H9 (cell line): ENCODE measurements around the gene DENND10. TPM values are rescaled to one million over a fixed set of nuclear protein-coding genes. Genes with fewer than 3 reads are reported as not detected.

Source experiments
- DNase-seq: peaks from one replicate; pipeline ENCODE4 v3.0.0-alpha.2; 2017
- H2AFZ ChIP-seq: one replicate; pipeline ENCODE4 v1.6.1; 2013; ENCODE audit warnings: mild to moderate bottlenecking, low read length, control low read depth, moderate library complexity
- H2AK5ac ChIP-seq: 2 replicates; pipeline ENCODE4 v1.6.1; 2013; ENCODE audit warnings: low read length, control low read depth, mixed read lengths; ENCODE audit not compliant: insufficient read length
- H2BK120ac ChIP-seq: one replicate; pipeline ENCODE4 v1.6.1; 2013; ENCODE audit warnings: low read depth, mild to moderate bottlenecking, low read length, control low read depth, inconsistent platforms; ENCODE audit not compliant: poor library complexity, severe bottlenecking
- H2BK12ac ChIP-seq: 2 replicates; pipeline ENCODE4 v1.6.1; 2013; ENCODE audit warnings: low read length, control low read depth, mixed read lengths, low read depth; ENCODE audit not compliant: insufficient read length
- H2BK15ac ChIP-seq: 2 replicates; pipeline ENCODE4 v1.6.1; 2013; ENCODE audit warnings: low read depth, low read length, control low read depth
- H2BK20ac ChIP-seq: one replicate; pipeline ENCODE4 v1.6.1; 2013; ENCODE audit warnings: low read depth, mild to moderate bottlenecking, low read length, control low read depth, inconsistent platforms; ENCODE audit not compliant: poor library complexity, severe bottlenecking
- H2BK5ac ChIP-seq: 2 replicates; pipeline ENCODE4 v1.6.1; 2013; ENCODE audit warnings: low read length, control low read depth, mixed read lengths; ENCODE audit not compliant: insufficient read length
- H3K14ac ChIP-seq: 2 replicates; pipeline ENCODE4 v1.6.1; 2013; ENCODE audit warnings: low read length, control low read depth; ENCODE audit not compliant: insufficient read depth
- H3K18ac ChIP-seq: 2 replicates; pipeline ENCODE4 v1.6.1; 2013; ENCODE audit warnings: low read depth, mild to moderate bottlenecking, mixed read lengths, low read length, control low read depth; ENCODE audit not compliant: insufficient read length
- H3K23ac ChIP-seq: 2 replicates; pipeline ENCODE4 v1.6.1; 2013; ENCODE audit warnings: low read length, control low read depth, mixed read lengths, low read depth; ENCODE audit not compliant: insufficient read length
- H3K23me2 ChIP-seq: 2 replicates; pipeline ENCODE4 v1.6.1; 2013; ENCODE audit warnings: low read depth, mild to moderate bottlenecking, mixed read lengths, low read length, control low read depth; ENCODE audit not compliant: insufficient read length, poor library complexity, severe bottlenecking
- H3K27ac ChIP-seq: 2 replicates; pipeline ENCODE4 v1.5.1; 2013; ENCODE audit warnings: low read length, control low read depth, mixed read lengths, low read depth; ENCODE audit not compliant: insufficient read length
- H3K27me3 ChIP-seq: 2 replicates; pipeline ENCODE4 v1.6.1; 2013; ENCODE audit warnings: low read length, control low read depth, inconsistent platforms; ENCODE audit not compliant: insufficient read depth
- H3K4ac ChIP-seq: 2 replicates; pipeline ENCODE4 v1.6.1; 2013; ENCODE audit warnings: low read depth, mild to moderate bottlenecking, control low read depth, inconsistent platforms, low read length, moderate library complexity
- H3K4me1 ChIP-seq: 2 replicates; pipeline ENCODE4 v1.6.1; 2013; ENCODE audit warnings: low read length, control low read depth, inconsistent platforms; ENCODE audit not compliant: insufficient read depth
- H3K4me2 ChIP-seq: 2 replicates; pipeline ENCODE4 v1.6.1; 2013; ENCODE audit warnings: low read length, control low read depth, mixed read lengths; ENCODE audit not compliant: insufficient read length, insufficient read depth
- H3K56ac ChIP-seq: 2 replicates; pipeline ENCODE4 v1.6.1; 2013; ENCODE audit warnings: low read depth, mild to moderate bottlenecking, mixed read lengths, low read length, control low read depth; ENCODE audit not compliant: insufficient read length
- H3K79me1 ChIP-seq: 2 replicates; pipeline ENCODE4 v1.6.1; 2013; ENCODE audit warnings: low read depth, mild to moderate bottlenecking, moderate library complexity, low read length, control low read depth, inconsistent platforms; ENCODE audit not compliant: insufficient read depth, poor library complexity, severe bottlenecking
- H3K79me2 ChIP-seq: 2 replicates; pipeline ENCODE4 v1.6.1; 2013; ENCODE audit warnings: low read length, control low read depth, inconsistent platforms; ENCODE audit not compliant: insufficient read depth
- H3K9ac ChIP-seq: 2 replicates; pipeline ENCODE4 v1.6.1; 2013; ENCODE audit warnings: low read length, control low read depth, mixed read lengths; ENCODE audit not compliant: insufficient read length; ENCODE audit errors: extremely low read depth
- H3K9me3 ChIP-seq: one replicate; pipeline ENCODE4 v1.6.1; 2013; ENCODE audit warnings: low read depth, low read length, inconsistent platforms; ENCODE audit not compliant: control insufficient read depth
- H3T11ph ChIP-seq: one replicate; pipeline ENCODE4 v1.6.1; 2013; ENCODE audit warnings: mild to moderate bottlenecking, low read length, control low read depth, inconsistent platforms
- H4K20me1 ChIP-seq: one replicate; pipeline ENCODE4 v1.6.1; 2013; ENCODE audit not compliant: control insufficient read depth, insufficient read length, insufficient read depth
- H4K5ac ChIP-seq: 2 replicates; pipeline ENCODE4 v1.6.1; 2013; ENCODE audit warnings: low read depth, mild to moderate bottlenecking, mixed read lengths, low read length, control low read depth; ENCODE audit not compliant: insufficient read length
- H4K8ac ChIP-seq: replicated peaks from 2 replicates; pipeline ENCODE4 v1.6.1; 2013; ENCODE audit warnings: low read length, control low read depth, mixed read lengths, low read depth; ENCODE audit not compliant: insufficient read length
- H4K91ac ChIP-seq: 2 replicates; pipeline ENCODE4 v1.6.1; 2013; ENCODE audit warnings: low read depth, mild to moderate bottlenecking, moderate library complexity, mixed read lengths, low read length, control low read depth; ENCODE audit not compliant: insufficient read length
- H3K27ac Mint-ChIP-seq, 3 experiments: 2 replicates in 2 of 3; 3 replicates in 1 of 3; pipeline ENCODE4 v1.8.0; 2020 to 2021; ENCODE audit warnings: mixed read lengths in 3 of 3, mild to moderate bottlenecking in 1 of 3, moderate library complexity in 1 of 3
- H3K27me3 Mint-ChIP-seq: 2 replicates; pipeline ENCODE4 v1.8.0; 2021; ENCODE audit warnings: low read depth, mild to moderate bottlenecking, moderate library complexity, mixed read lengths
- H3K36me3 Mint-ChIP-seq, 3 experiments: 2 replicates in 2 of 3; 3 replicates in 1 of 3; pipeline ENCODE4 v1.8.0; 2020 to 2021; ENCODE audit warnings: low read depth in 3 of 3, mixed read lengths in 3 of 3; ENCODE audit not compliant: insufficient read depth in 1 of 3
- H3K4me1 Mint-ChIP-seq, 2 experiments: 2 replicates each; pipeline ENCODE4 v1.8.0; 2020; ENCODE audit warnings: mixed read lengths in 2 of 2
- H3K4me3 Mint-ChIP-seq, 2 experiments: 2 replicates in 1 of 2; 3 replicates in 1 of 2; pipeline ENCODE4 v1.8.0; 2020 to 2021; ENCODE audit warnings: mild to moderate bottlenecking in 2 of 2, mixed read lengths in 2 of 2, moderate library complexity in 1 of 2
- H3K9me3 Mint-ChIP-seq, 2 experiments: 2 replicates in 1 of 2; 3 replicates in 1 of 2; pipeline ENCODE4 v1.8.0; 2020; ENCODE audit warnings: mild to moderate bottlenecking in 2 of 2, mixed read lengths in 2 of 2, moderate library complexity in 1 of 2
- CTCF ChIP-seq: fragments of 200-600 bp; sonication (generic); conservative IDR thresholded peaks from 3 replicates; pipeline ENCODE4 v1.8.0; 2021; ENCODE audit warnings: antibody characterized with exemption, mild to moderate bottlenecking
- WGBS: extraction: QIAGEN DNeasy Blood & Tissue Kit; methylation state at CpG from one replicate; pipeline ENCODE4 v1.1.7; 2013; ENCODE audit warnings: missing lambda C conversion rate, low lambda C conversion rate, mixed read lengths; ENCODE audit not compliant: insufficient read length; ENCODE audit errors: extremely low coverage; 5-methylcytosine and 5-hydroxymethylcytosine counted together
- total RNA-seq: library from RNA; stranded (reverse); gene quantifications from 2 replicates; pipeline ENCODE4 v1.2.1, GENCODE V29; 2021

DENND10 gene
- total RNA-seq, 1 experiment from 2014 or later: 63.2 TPM

GRCh38 chr10:119090968-119091367 lies 12.9 kb upstream of the DENND10 start:
- H2BK15ac ChIP-seq: no peak overlapping the region
- no peaks in the 10 kb centered on the region for H3K4me1 ChIP-seq
- H3K4me2 ChIP-seq: no peak overlapping the region
- H3K23ac ChIP-seq: no peak overlapping the region
- no peaks in the 10 kb centered on the region for H3K79me1 ChIP-seq
- H3K4ac ChIP-seq: no peak overlapping the region
- no peak overlapping the region for H3K18ac ChIP-seq
- Mint-ChIP-seq H3K27ac (no peak overlapping the region), H3K4me1 (peaks cover 0 to 5% of the 10 kb centered on the region in 2 experiments; a peak in 2 of 4 replicates), H3K4me3 (no peak overlapping the region), H3K9me3 (no peaks in the 10 kb centered on the region), H3K27me3 (peaks cover 5% of the 10 kb centered on the region; the same call in 1 of the 2 replicates), H3K36me3 (no peaks in the 10 kb centered on the region)
- H3K9me3 ChIP-seq: no peaks in the 10 kb centered on the region
- no peak overlapping the region for H2BK5ac ChIP-seq
- TF ChIP-seq CTCF: no peak
- H3K23me2 ChIP-seq: no peaks in the 10 kb centered on the region
- H3K27ac ChIP-seq: no peak overlapping the region
- no peak overlapping the region for H3K56ac ChIP-seq
- DNase-seq: no peak
- no peak overlapping the region for H4K8ac ChIP-seq
- H2AK5ac ChIP-seq: no peak overlapping the region
- no peak overlapping the region for H3K14ac ChIP-seq
- no peaks in the 10 kb centered on the region for H3K79me2 ChIP-seq
- no peak overlapping the region for H2BK20ac ChIP-seq
- H2BK12ac ChIP-seq: no peak overlapping the region
- no peak overlapping the region for H2AFZ ChIP-seq
- H4K91ac ChIP-seq: no peak overlapping the region
- no peak overlapping the region for H3K9ac ChIP-seq
- no CpG with 5 or more reads among the region's 5 CpGs for WGBS
- H4K20me1 ChIP-seq: no peaks in the 10 kb centered on the region
- no peak overlapping the region for H3T11ph ChIP-seq
- no peak overlapping the region for H4K5ac ChIP-seq
- H3K27me3 ChIP-seq: no peaks in the 10 kb centered on the region
- no peak overlapping the region for H2BK120ac ChIP-seq
